HL-60 (cell line): ENCODE data around the gene MARCHF4.

ENCODE experiments used
- CTCF ChIP-seq: IDR thresholded peaks from one replicate; pipeline ENCODE4 v1.5.1; 2011; ENCODE audit warnings: low read length, control low read depth, inconsistent platforms; ENCODE audit not compliant: insufficient read depth
- REST ChIP-seq: IDR thresholded peaks from 2 replicates; pipeline ENCODE4 v1.6.1; 2012; ENCODE audit warnings: low read depth; ENCODE audit not compliant: insufficient replicate concordance

- TF ChIP-seq CTCF: no peak
- TF ChIP-seq REST: no peak
These were observed 18.0 kb downstream of the MARCHF4 start for GRCh38 chr2:216354306-216354705.
